ENCODE results near the gene FREY1. TPM values are rescaled to one million over a fixed set of nuclear protein-coding genes. Genes with fewer than 3 reads are reported as not detected.

Gene FREY1
- total and polyA plus RNA-seq, 2 of the 8 experiments (the other 6 are each of a cell fraction or from before 2014, with no cell fraction given), result 0.32 to 1.1 TPM

DNA sequence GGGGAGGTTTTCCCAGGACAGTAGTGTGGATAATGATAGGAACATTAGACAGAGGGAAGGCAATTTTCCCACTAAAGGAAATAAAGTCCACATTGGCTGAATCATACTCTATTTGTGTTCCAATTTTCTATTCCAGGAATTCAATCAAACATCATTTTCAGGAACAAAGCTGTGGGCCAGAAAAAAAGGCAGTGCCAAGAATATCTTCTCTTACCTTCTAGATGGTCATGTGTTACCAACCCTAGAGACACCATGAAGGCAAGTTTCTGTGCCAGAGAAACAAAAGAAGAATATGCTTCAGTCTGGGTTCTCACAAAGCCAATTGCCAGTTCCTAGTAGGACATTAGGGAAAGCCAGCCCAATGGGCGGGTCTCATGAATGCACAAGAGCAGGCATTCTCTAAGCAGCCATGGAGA, 42.9 kb upstream of the FREY1 start:
- no peak overlapping the region for H3K18ac ChIP-seq (ENCODE audit: extremely low read depth, low read length)
- no peak overlapping the region for H3K4me3 ChIP-seq (ENCODE audit: extremely low read depth in 1 of 4, insufficient read depth in 2 of 4, low read depth in 3 of 4, low read length in 4 of 4)
- H3K14ac ChIP-seq (ENCODE audit: insufficient read length), result no peak overlapping the region
- H3K4me2 ChIP-seq (ENCODE audit: insufficient read depth in 1 of 2, low read depth in 2 of 2, low read length in 2 of 2), result no peak overlapping the region
- H3K23me2 ChIP-seq (ENCODE audit: low read depth, low read length), result no peaks in the 10 kb centered on the region
- 100% methylated on average over 1 of the region's 1 CpG; no CpG with 5 or more reads in 1 of the 2 experiments for WGBS, 2 experiments (ENCODE audit: extremely low coverage in 1 of 2, insufficient coverage in 1 of 2, insufficient read length in 1 of 2, insufficient replicate concordance in 2 of 2, low coverage in 1 of 2, low lambda C conversion rate in 2 of 2, missing lambda C conversion rate in 1 of 2)
- no peaks in the 10 kb centered on the region for H4K20me1 ChIP-seq (replicated peaks in 1 of 2; ENCODE audit: control insufficient read depth in 1 of 2, insufficient read depth in 2 of 2, low read length in 2 of 2)
- no peak overlapping the region for H2BK15ac ChIP-seq (ENCODE audit: low read length)
- H3K4me1 ChIP-seq (replicated peaks in 1 of 4; ENCODE audit: control insufficient read depth in 3 of 4, insufficient read depth in 4 of 4, low read length in 3 of 4), result no peaks in the 10 kb centered on the region
- no peak overlapping the region for H2BK12ac ChIP-seq (ENCODE audit: low read depth, low read length)
- H3K23ac ChIP-seq (ENCODE audit: insufficient read length), result no peak overlapping the region
- H3K4ac ChIP-seq (replicated peaks; ENCODE audit: insufficient read length, low read depth, low read length), result no peak overlapping the region
- H3K9ac ChIP-seq (replicated peaks in 1 of 4; ENCODE audit: extremely low read depth in 1 of 4, low read depth in 3 of 4, low read length in 3 of 4), result no peak overlapping the region
- H3K79me1 ChIP-seq (ENCODE audit: low read depth, low read length), result no peaks in the 10 kb centered on the region
- H2AFZ ChIP-seq (ENCODE audit: low read length), result no peak overlapping the region
- ChIA-PET CTCF (ENCODE audit: partially characterized antibody) (interaction anchor here (1.6 to 3.6 kb wide), 3 partner anchors 16 to 77 kb away, joined by 5 to 18 read pairs (median 6); no protein-coding TSS in a partner anchor), POLR2A (ENCODE audit: partially characterized antibody) (interaction anchor here (1.0 to 1.5 kb wide), 2 partner anchors 14 to 27 kb away, joined by 3 to 4 read pairs; partner anchors contain the start of gene LARGE2)
- H4K5ac ChIP-seq (ENCODE audit: insufficient read length, low read depth, low read length), result no peak overlapping the region
- H3K56ac ChIP-seq (replicated peaks; ENCODE audit: insufficient read length, low read depth, low read length), result no peak overlapping the region
- DNase-seq (ENCODE audit: low read depth in 1 of 2, low spot score in 2 of 2), result no peak
- H3K9me3 ChIP-seq (ENCODE audit: insufficient read depth in 2 of 2, low read depth in 1 of 2, low read length in 1 of 2), result no peaks in the 10 kb centered on the region
- no peak overlapping the region for H2BK5ac ChIP-seq (ENCODE audit: low read depth, low read length)
- no peak overlapping the region for H4K8ac ChIP-seq (ENCODE audit: extremely low read depth, insufficient read depth, low read length)
- no peak overlapping the region for H2BK120ac ChIP-seq (replicated peaks; ENCODE audit: low read depth, low read length)
- TF ChIP-seq TBP (IDR thresholded peaks at IDR 0.05; ENCODE audit: low read depth, low read length) (no peak), BCL11A (IDR thresholded peaks at IDR 0.05; ENCODE audit: low read depth in 2 of 2, low read length in 2 of 2) (no peak), SUZ12 (IDR thresholded peaks at IDR 0.05; ENCODE audit: low read length) (no peak), GTF2F1 (IDR thresholded peaks at IDR 0.05; ENCODE audit: borderline replicate concordance, low read depth, low read length) (no peak), HDAC2 (IDR thresholded peaks at IDR 0.05; ENCODE audit: borderline replicate concordance in 1 of 2, low read depth in 2 of 2, low read length in 2 of 2) (no peak), BACH1 (IDR thresholded peaks at IDR 0.05; ENCODE audit: low read length) (no peak), E2F6 (IDR thresholded peaks at IDR 0.05) (no peak), CBX8 (IDR thresholded peaks at IDR 0.05; ENCODE audit: borderline replicate concordance, low read depth, low read length) (no peak), PHF8 (conservative IDR thresholded peaks at IDR 0.05; ENCODE audit: low read depth, low read length) (no peak), SP4 (IDR thresholded peaks at IDR 0.05; ENCODE audit: low read length) (no peak), SIN3A (conservative IDR thresholded peaks at IDR 0.05 in 1 of 2, IDR thresholded peaks at IDR 0.05 in 1 of 2; ENCODE audit: low read depth in 1 of 2, low read length in 2 of 2) (no peak), RNF2 (IDR thresholded peaks at IDR 0.05; ENCODE audit: borderline replicate concordance, low read depth, low read length, missing control alignments, poor library complexity, severe bottlenecking) (no peak)
- H3K27ac ChIP-seq (ENCODE audit: low read depth, low read length), result no peak overlapping the region
- H2BK20ac ChIP-seq (ENCODE audit: low read length), result no peak overlapping the region
- no peak overlapping the region for H4K91ac ChIP-seq (replicated peaks; ENCODE audit: insufficient read length, low read length)
- H3K79me2 ChIP-seq (ENCODE audit: control insufficient read depth in 1 of 2, insufficient read depth in 2 of 2, low read length in 2 of 2), result no peaks in the 10 kb centered on the region
- peaks cover 0 to 41% (median 28%) of the 10 kb centered on the region in 4 experiments for H3K36me3 ChIP-seq (ENCODE audit: control insufficient read depth in 2 of 4, insufficient read depth in 4 of 4, low read length in 3 of 4)
- FAIRE-seq, result no peak
- H3K27me3 ChIP-seq (replicated peaks in 1 of 4; ENCODE audit: control insufficient read depth in 3 of 4, extremely low read depth in 1 of 4, insufficient read depth in 3 of 4, low read length in 3 of 4), result no peaks in the 10 kb centered on the region
- no peak overlapping the region for H2AK5ac ChIP-seq (ENCODE audit: low read depth, low read length)
